Nephron progenitor cell (in vitro differentiated cells): Measurements from ENCODE around the gene C5orf15.

Source experiments
- DNase-seq: peaks from one replicate; pipeline ENCODE4 v3.0.0; 2021
- H3K27ac Mint-ChIP-seq: 2 replicates; pipeline ENCODE4 v1.8.0; 2021; ENCODE audit warnings: mild to moderate bottlenecking, moderate library complexity, mixed read lengths
- H3K27me3 Mint-ChIP-seq: 2 replicates; pipeline ENCODE4 v1.8.0; 2021; ENCODE audit warnings: mild to moderate bottlenecking, low read depth, mixed read lengths; ENCODE audit not compliant: poor library complexity
- H3K36me3 Mint-ChIP-seq: 2 replicates; pipeline ENCODE4 v1.8.0; 2021; ENCODE audit warnings: low read depth, mixed read lengths
- H3K4me1 Mint-ChIP-seq: 2 replicates; pipeline ENCODE4 v1.8.0; 2021; ENCODE audit warnings: mixed read lengths
- H3K4me3 Mint-ChIP-seq: 2 replicates; pipeline ENCODE4 v1.8.0; 2021; ENCODE audit warnings: mild to moderate bottlenecking, moderate library complexity, mixed read lengths
- H3K9me3 Mint-ChIP-seq: 2 replicates; pipeline ENCODE4 v1.8.0; 2021; ENCODE audit warnings: mild to moderate bottlenecking, moderate library complexity, mixed read lengths
- TF ChIP-seq, protein P1 (sequence below): fragments of 200-600 bp; sonication (generic); IDR thresholded peaks from 2 replicates; pipeline ENCODE4 v1.5.0; 2021; ENCODE audit warnings: antibody characterized with exemption

The C5orf15 gene

GRCh38 chr5:133926489-133927299 lies 41.7 kb downstream of the C5orf15 start:
- TF ChIP-seq, protein P1, sequence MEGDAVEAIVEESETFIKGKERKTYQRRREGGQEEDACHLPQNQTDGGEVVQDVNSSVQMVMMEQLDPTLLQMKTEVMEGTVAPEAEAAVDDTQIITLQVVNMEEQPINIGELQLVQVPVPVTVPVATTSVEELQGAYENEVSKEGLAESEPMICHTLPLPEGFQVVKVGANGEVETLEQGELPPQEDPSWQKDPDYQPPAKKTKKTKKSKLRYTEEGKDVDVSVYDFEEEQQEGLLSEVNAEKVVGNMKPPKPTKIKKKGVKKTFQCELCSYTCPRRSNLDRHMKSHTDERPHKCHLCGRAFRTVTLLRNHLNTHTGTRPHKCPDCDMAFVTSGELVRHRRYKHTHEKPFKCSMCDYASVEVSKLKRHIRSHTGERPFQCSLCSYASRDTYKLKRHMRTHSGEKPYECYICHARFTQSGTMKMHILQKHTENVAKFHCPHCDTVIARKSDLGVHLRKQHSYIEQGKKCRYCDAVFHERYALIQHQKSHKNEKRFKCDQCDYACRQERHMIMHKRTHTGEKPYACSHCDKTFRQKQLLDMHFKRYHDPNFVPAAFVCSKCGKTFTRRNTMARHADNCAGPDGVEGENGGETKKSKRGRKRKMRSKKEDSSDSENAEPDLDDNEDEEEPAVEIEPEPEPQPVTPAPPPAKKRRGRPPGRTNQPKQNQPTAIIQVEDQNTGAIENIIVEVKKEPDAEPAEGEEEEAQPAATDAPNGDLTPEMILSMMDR, result no peak
- Mint-ChIP-seq H3K36me3 (no peaks in the 10 kb centered on the region), H3K4me3 (no peak overlapping the region), H3K4me1 (peaks cover 20% of the 10 kb centered on the region), H3K27ac (no peak overlapping the region), H3K27me3 (peaks cover 58% of the 10 kb centered on the region), H3K9me3 (no peaks in the 10 kb centered on the region)
- DNase-seq, result no peak

DNA sequence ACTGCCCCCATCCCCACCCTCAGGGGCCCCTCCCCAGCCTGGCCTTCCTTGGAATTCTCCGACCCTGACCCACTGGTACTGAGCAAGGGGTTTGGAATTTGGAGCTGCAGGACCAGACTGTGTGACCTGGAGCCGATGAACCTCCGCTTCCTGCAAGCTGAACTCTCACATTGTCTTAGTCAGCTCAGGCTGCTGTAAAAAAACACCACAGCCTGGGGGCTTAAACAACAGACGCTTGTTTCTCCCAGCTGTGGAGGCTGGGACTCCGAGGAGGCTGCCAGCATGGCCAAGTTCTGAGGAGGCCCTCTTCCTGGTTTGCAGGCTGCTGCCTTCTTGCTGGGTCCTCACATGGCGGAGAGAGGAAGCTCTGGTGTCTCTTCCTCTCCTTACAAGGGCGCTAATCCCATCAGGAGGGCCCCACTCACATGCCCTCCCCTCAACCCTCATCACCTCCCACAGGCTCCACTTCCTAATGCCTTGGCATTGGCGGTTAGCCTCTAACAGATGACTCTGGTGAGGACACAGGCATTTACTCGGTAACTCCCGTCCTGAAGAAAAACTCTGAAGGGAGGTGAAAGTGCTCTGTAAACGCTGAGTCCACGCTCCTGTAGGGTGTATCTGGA lies 42.4 kb downstream of the C5orf15 start:
- Mint-ChIP-seq H3K27me3 (peaks cover 57% of the 10 kb centered on the region), H3K9me3 (no peaks in the 10 kb centered on the region), H3K27ac (no peak overlapping the region), H3K4me3 (no peak overlapping the region), H3K36me3 (no peaks in the 10 kb centered on the region), H3K4me1 (peaks cover 20% of the 10 kb centered on the region)
- DNase-seq, result no peak
- TF ChIP-seq, protein P1, result no peak

DNA sequence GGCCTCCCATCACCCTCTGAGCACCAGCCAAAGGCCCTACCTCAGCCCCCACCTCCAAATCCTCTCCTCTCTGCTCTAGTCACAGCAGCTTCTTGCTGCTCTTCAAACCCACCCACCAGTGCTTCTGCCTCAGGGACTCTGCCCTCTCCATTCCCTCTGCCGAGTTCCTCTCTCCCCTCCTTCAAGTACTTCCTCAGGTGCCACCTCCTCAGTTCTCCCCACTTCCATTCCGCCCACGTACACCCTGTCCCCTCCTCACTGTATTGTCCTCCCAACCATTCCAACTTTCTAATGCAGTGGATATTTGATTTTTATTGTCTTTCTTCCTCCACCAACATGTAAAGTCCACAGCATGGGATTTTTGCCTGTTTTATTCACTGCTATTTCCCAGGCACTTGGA lies 43.2 kb downstream of the C5orf15 start:
- H3K36me3 Mint-ChIP-seq, result no peaks in the 10 kb centered on the region
- TF ChIP-seq, protein P1, result no peak
- H3K4me1 Mint-ChIP-seq, result peaks cover 15% of the 10 kb centered on the region
- no peak overlapping the region for H3K27ac Mint-ChIP-seq
- H3K4me3 Mint-ChIP-seq, result no peak overlapping the region
- DNase-seq, result no peak
- H3K9me3 Mint-ChIP-seq, result no peaks in the 10 kb centered on the region
- peaks cover 57% of the 10 kb centered on the region for H3K27me3 Mint-ChIP-seq

- no peak for DNase-seq
- no peak overlapping the region for H3K27ac Mint-ChIP-seq
- no peaks in the 10 kb centered on the region for H3K9me3 Mint-ChIP-seq
- peaks cover 58% of the 10 kb centered on the region for H3K27me3 Mint-ChIP-seq
- H3K4me1 Mint-ChIP-seq, result peaks cover 12% of the 10 kb centered on the region
- H3K4me3 Mint-ChIP-seq, result no peak overlapping the region
- no peaks in the 10 kb centered on the region for H3K36me3 Mint-ChIP-seq
- TF ChIP-seq, protein P1, result no peak
Observed at GRCh38 chr5:133924221-133924920, 44.1 kb downstream of the C5orf15 start.

GRCh38 chr5:133921979-133922378 lies 46.4 kb downstream of the C5orf15 start:
- Mint-ChIP-seq H3K27ac (no peak overlapping the region), H3K4me3 (no peak overlapping the region), H3K36me3 (no peaks in the 10 kb centered on the region), H3K27me3 (peaks cover 42% of the 10 kb centered on the region), H3K4me1 (peaks cover 23% of the 10 kb centered on the region), H3K9me3 (no peaks in the 10 kb centered on the region)
- TF ChIP-seq, protein P1, result no peak
- DNase-seq, result no peak
